Measurements from ENCODE around the gene RETSAT.

The RETSAT gene

GRCh38 chr2:85400023-85400422 is 45.7 kb upstream of the RETSAT start:
- Histone ChIP-seq H3K79me1 (ENCODE audit: low read length) (peaks cover 4% of the 10 kb centered on the region), H3K23ac (ENCODE audit: low read length) (no peak overlapping the region), H2BK5ac (ENCODE audit: low read depth, low read length, poor library complexity) (no peak overlapping the region), H2BK120ac (ENCODE audit: insufficient read depth, low read length, poor library complexity) (no peak overlapping the region), H3K4me1 (ENCODE audit: control insufficient read depth in 1 of 2, insufficient read depth in 2 of 2, low read length in 2 of 2) (peaks cover 17 to 18% of the 10 kb centered on the region in 2 experiments), H3K9ac (ENCODE audit: low read length) (no peak overlapping the region), H3K79me2 (ENCODE audit: control insufficient read depth, insufficient read depth, low read length, poor library complexity) (no peaks in the 10 kb centered on the region), H2BK12ac (ENCODE audit: low read length) (no peak overlapping the region), H3K4me3 (ENCODE audit: low read depth, low read length) (no peak overlapping the region), H3K27me3 (ENCODE audit: insufficient read depth, low read length) (no peaks in the 10 kb centered on the region), H3K14ac (ENCODE audit: low read length) (no peak overlapping the region), H3K4ac (ENCODE audit: low read depth, low read length) (no peak overlapping the region), H4K12ac (ENCODE audit: low read depth, low read length) (no peak overlapping the region), H2AFZ (ENCODE audit: insufficient read depth, low read length, poor library complexity) (no peak overlapping the region), H4K91ac (ENCODE audit: low read depth, low read length) (no peak overlapping the region), H3K18ac (ENCODE audit: low read length) (no peak overlapping the region), H3K9me3 (ENCODE audit: insufficient read depth, low read depth, low read length) (no peaks in the 10 kb centered on the region), H4K8ac (ENCODE audit: low read depth, low read length) (no peak overlapping the region), H3K27ac (ENCODE audit: low read depth, low read length) (no peak overlapping the region), H3K36me3 (ENCODE audit: control insufficient read depth in 1 of 2, insufficient read depth in 2 of 2, low read length in 2 of 2) (peaks cover 38 to 41% of the 10 kb centered on the region in 2 experiments), H3K4me2 (ENCODE audit: low read length) (no peak overlapping the region), H2AK5ac (ENCODE audit: low read length) (no peak overlapping the region)
- WGBS (ENCODE audit: extremely low coverage, insufficient coverage, insufficient read length): no CpG with 5 or more reads among the region's 8 CpGs
- no peak for DNase-seq

DNA sequence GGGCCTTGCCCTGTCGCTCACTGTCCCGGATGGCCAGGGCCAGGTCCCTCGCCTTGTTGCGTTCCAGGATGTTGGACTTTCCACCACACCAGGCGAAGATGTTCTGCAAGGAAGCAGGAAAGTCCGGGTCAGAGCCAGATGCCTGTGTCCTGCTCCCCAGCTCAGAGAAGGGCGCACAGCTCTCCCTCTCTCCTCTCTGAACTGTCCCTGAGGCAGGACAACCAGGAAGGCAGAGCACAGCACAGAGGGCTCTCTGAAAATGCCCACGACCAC is 44.8 kb upstream of the RETSAT start:
- Histone ChIP-seq H4K12ac (ENCODE audit: low read depth, low read length) (no peak overlapping the region), H3K4me1 (ENCODE audit: control insufficient read depth in 1 of 2, insufficient read depth in 2 of 2, low read length in 2 of 2) (peaks cover 17 to 18% of the 10 kb centered on the region in 2 experiments), H3K4ac (ENCODE audit: low read depth, low read length) (no peak overlapping the region), H3K23ac (ENCODE audit: low read length) (no peak overlapping the region), H3K79me2 (ENCODE audit: control insufficient read depth, insufficient read depth, low read length, poor library complexity) (no peaks in the 10 kb centered on the region), H3K9ac (ENCODE audit: low read length) (no peak overlapping the region), H2AFZ (ENCODE audit: insufficient read depth, low read length, poor library complexity) (no peak overlapping the region), H3K18ac (ENCODE audit: low read length) (no peak overlapping the region), H3K36me3 (ENCODE audit: control insufficient read depth in 1 of 2, insufficient read depth in 2 of 2, low read length in 2 of 2) (peaks cover 47 to 50% of the 10 kb centered on the region in 2 experiments), H2BK5ac (ENCODE audit: low read depth, low read length, poor library complexity) (no peak overlapping the region), H2BK120ac (ENCODE audit: insufficient read depth, low read length, poor library complexity) (no peak overlapping the region), H3K27ac (ENCODE audit: low read depth, low read length) (no peak overlapping the region), H3K27me3 (ENCODE audit: insufficient read depth, low read length) (no peaks in the 10 kb centered on the region), H2BK12ac (ENCODE audit: low read length) (no peak overlapping the region), H3K4me2 (ENCODE audit: low read length) (no peak overlapping the region), H3K14ac (ENCODE audit: low read length) (no peak overlapping the region), H3K4me3 (ENCODE audit: low read depth, low read length) (no peak overlapping the region), H3K79me1 (ENCODE audit: low read length) (peaks cover 4% of the 10 kb centered on the region), H3K9me3 (ENCODE audit: insufficient read depth, low read depth, low read length) (no peaks in the 10 kb centered on the region), H4K8ac (ENCODE audit: low read depth, low read length) (no peak overlapping the region), H2AK5ac (ENCODE audit: low read length) (no peak overlapping the region), H4K91ac (ENCODE audit: low read depth, low read length) (no peak overlapping the region)
- DNase-seq: no peak
- no CpG with 5 or more reads among the region's 8 CpGs for WGBS (ENCODE audit: extremely low coverage, insufficient coverage, insufficient read length)

- Histone ChIP-seq H3K27me3 (ENCODE audit: insufficient read depth, low read length) (no peaks in the 10 kb centered on the region), H2AK5ac (ENCODE audit: low read length) (no peak overlapping the region), H3K4me2 (ENCODE audit: low read length) (no peak overlapping the region), H3K4me3 (ENCODE audit: low read depth, low read length) (no peak overlapping the region), H2AFZ (ENCODE audit: insufficient read depth, low read length, poor library complexity) (no peak overlapping the region), H3K9ac (ENCODE audit: low read length) (no peak overlapping the region), H3K27ac (ENCODE audit: low read depth, low read length) (no peak overlapping the region), H3K9me3 (ENCODE audit: insufficient read depth, low read depth, low read length) (no peaks in the 10 kb centered on the region), H4K8ac (ENCODE audit: low read depth, low read length) (no peak overlapping the region), H3K14ac (ENCODE audit: low read length) (no peak overlapping the region), H3K4ac (ENCODE audit: low read depth, low read length) (no peak overlapping the region), H4K91ac (ENCODE audit: low read depth, low read length) (no peak overlapping the region), H3K79me2 (ENCODE audit: control insufficient read depth, insufficient read depth, low read length, poor library complexity) (no peaks in the 10 kb centered on the region), H3K23ac (ENCODE audit: low read length) (no peak overlapping the region), H2BK5ac (ENCODE audit: low read depth, low read length, poor library complexity) (no peak overlapping the region), H2BK120ac (ENCODE audit: insufficient read depth, low read length, poor library complexity) (no peak overlapping the region), H2BK12ac (ENCODE audit: low read length) (no peak overlapping the region), H4K12ac (ENCODE audit: low read depth, low read length) (no peak overlapping the region), H3K79me1 (ENCODE audit: low read length) (peaks cover 4% of the 10 kb centered on the region), H3K18ac (ENCODE audit: low read length) (no peak overlapping the region), H3K36me3 (ENCODE audit: control insufficient read depth in 1 of 2, insufficient read depth in 2 of 2, low read length in 2 of 2) (peaks cover 48 to 54% of the 10 kb centered on the region in 2 experiments), H3K4me1 (ENCODE audit: control insufficient read depth in 1 of 2, insufficient read depth in 2 of 2, low read length in 2 of 2) (peaks cover 17 to 18% of the 10 kb centered on the region in 2 experiments)
- no peak for DNase-seq
- WGBS (ENCODE audit: extremely low coverage, insufficient coverage, insufficient read length): no CpG with 5 or more reads among the region's 8 CpGs
Observed at GRCh38 chr2:85398426-85399182, 44.3 kb upstream of the RETSAT start.

GRCh38 chr2:85397925-85398331 is 43.6 kb upstream of the RETSAT start:
- Histone ChIP-seq H2AFZ (ENCODE audit: insufficient read depth, low read length, poor library complexity) (no peak overlapping the region), H3K4ac (ENCODE audit: low read depth, low read length) (no peak overlapping the region), H2BK5ac (ENCODE audit: low read depth, low read length, poor library complexity) (no peak overlapping the region), H3K4me3 (ENCODE audit: low read depth, low read length) (no peak overlapping the region), H4K91ac (ENCODE audit: low read depth, low read length) (peak overlapping the region; percentile 20), H3K14ac (ENCODE audit: low read length) (peak overlapping the region; percentile 21), H3K9ac (ENCODE audit: low read length) (no peak overlapping the region), H2AK5ac (ENCODE audit: low read length) (no peak overlapping the region), H3K27me3 (ENCODE audit: insufficient read depth, low read length) (no peaks in the 10 kb centered on the region), H3K4me2 (ENCODE audit: low read length) (no peak overlapping the region), H3K36me3 (ENCODE audit: control insufficient read depth in 1 of 2, insufficient read depth in 2 of 2, low read length in 2 of 2) (peaks cover 48 to 54% of the 10 kb centered on the region in 2 experiments), H4K8ac (ENCODE audit: low read depth, low read length) (no peak overlapping the region), H3K27ac (ENCODE audit: low read depth, low read length) (peak overlapping the region; percentile 1), H3K23ac (ENCODE audit: low read length) (no peak overlapping the region), H4K12ac (ENCODE audit: low read depth, low read length) (no peak overlapping the region), H3K79me1 (ENCODE audit: low read length) (peaks cover 4% of the 10 kb centered on the region), H3K4me1 (ENCODE audit: control insufficient read depth in 1 of 2, insufficient read depth in 2 of 2, low read length in 2 of 2) (peaks cover 17 to 18% of the 10 kb centered on the region in 2 experiments), H2BK120ac (ENCODE audit: insufficient read depth, low read length, poor library complexity) (peak overlapping the region; percentile 33), H3K9me3 (ENCODE audit: insufficient read depth, low read depth, low read length) (no peaks in the 10 kb centered on the region), H3K18ac (ENCODE audit: low read length) (no peak overlapping the region), H3K79me2 (ENCODE audit: control insufficient read depth, insufficient read depth, low read length, poor library complexity) (no peaks in the 10 kb centered on the region), H2BK12ac (ENCODE audit: low read length) (peak overlapping the region; percentile 3)
- no CpG with 5 or more reads among the region's 4 CpGs for WGBS (ENCODE audit: extremely low coverage, insufficient coverage, insufficient read length)
- no peak for DNase-seq
